AG04449 (cell line): ENCODE results near the gene VRK1.

Experiments
- CTCF ChIA-PET: fragments of 350-600 bp; formaldehyde crosslinking; extraction: SDS; loops from one replicate; lab custom pipeline; 2021; ENCODE audit warnings: antibody characterized with exemption; lab: Yijun Ruan, JAX
- POLR2A ChIA-PET: fragments of 400-600, 350-600 bp; formaldehyde crosslinking; extraction: SDS; loops from one replicate; lab custom pipeline; 2020; ENCODE audit warnings: antibody characterized with exemption, inconsistent platforms; lab: Yijun Ruan, JAX
- DNase-seq: peaks from one replicate; pipeline ENCODE4 v3.0.0-alpha.2; 2010; ENCODE audit warnings: low read depth, low spot score
- H3K4me3 ChIP-seq: 2 replicates; pipeline ENCODE4 v1.5.1; 2011; ENCODE audit warnings: low read depth, mild to moderate bottlenecking, control low read depth, low read length
- CTCF ChIP-seq: IDR thresholded peaks from one replicate; pipeline ENCODE4 v1.5.1; 2011; ENCODE audit warnings: mild to moderate bottlenecking, moderate library complexity, low read length, control low read depth, inconsistent platforms; ENCODE audit not compliant: insufficient read depth; ENCODE audit errors: missing control alignments

VRK1 gene

GRCh38 chr14:96783043-96783914 lies 13.9 kb upstream of the VRK1 start:
- CTCF ChIA-PET, result no interaction called here
- POLR2A ChIA-PET, result no interaction called here
- no peak for DNase-seq
- TF ChIP-seq CTCF, result no peak
- no peak overlapping the region for H3K4me3 ChIP-seq

- DNase-seq, result no peak
- TF ChIP-seq CTCF, result no peak
- POLR2A ChIA-PET, result no interaction called here
- CTCF ChIA-PET, result no interaction called here
- no peak overlapping the region for H3K4me3 ChIP-seq
These were observed 13.3 kb upstream of the VRK1 start for GRCh38 chr14:96783915-96784224.

- no peak for DNase-seq
- H3K4me3 ChIP-seq, result no peak overlapping the region
- TF ChIP-seq CTCF, result no peak
- CTCF ChIA-PET, result no interaction called here
- POLR2A ChIA-PET, result no interaction called here
These were observed 7.0 kb upstream of the VRK1 start for GRCh38 chr14:96790186-96790585.

GRCh38 chr14:96790706-96791105 lies 6.5 kb upstream of the VRK1 start:
- DNase-seq, result no peak
- CTCF ChIA-PET, result no interaction called here
- no peak for TF ChIP-seq CTCF
- POLR2A ChIA-PET, result no interaction called here
- no peak overlapping the region for H3K4me3 ChIP-seq

GRCh38 chr14:96792003-96792402 lies 5.2 kb upstream of the VRK1 start:
- no peak for DNase-seq
- POLR2A ChIA-PET, result no interaction called here
- CTCF ChIA-PET, result no interaction called here
- no peak overlapping the region for H3K4me3 ChIP-seq
- TF ChIP-seq CTCF, result no peak

GRCh38 chr14:96792591-96792990 lies 4.6 kb upstream of the VRK1 start:
- DNase-seq, result no peak
- TF ChIP-seq CTCF, result no peak
- H3K4me3 ChIP-seq, result no peak overlapping the region
- ChIA-PET CTCF (no interaction called here), POLR2A (no interaction called here)
